NCI-H446 (cell line): ENCODE measurements around the gene VIT.
"Not testable (repeated sequence)": the region's sequence is repeated elsewhere in the genome, so short reads cannot be mapped to it uniquely, and the experiment has no call there.

ENCODE experiments used
- DNase-seq, 2 experiments: peaks; one replicate each; lab custom pipeline; 2025; lab: John Stamatoyannopoulos, UW

VIT gene

GRCh38 chr2:36677996-36678605, 18.4 kb upstream of the VIT start:
- no peak for DNase-seq

GRCh38 chr2:36678856-36679255, 17.7 kb upstream of the VIT start:
- DNase-seq = no peak

GRCh38 chr2:36680012-36680411, 16.5 kb upstream of the VIT start:
- no peak for DNase-seq

- DNase-seq = no peak
Measured at GRCh38 chr2:36682562-36682961, 13.9 kb upstream of the VIT start.

GRCh38 chr2:36683002-36683401, 13.5 kb upstream of the VIT start:
- no peak for DNase-seq

- DNase-seq = not testable (repeated sequence)
Measured at GRCh38 chr2:36688291-36688690, 8.2 kb upstream of the VIT start.

GRCh38 chr2:36689013-36689412, 7.5 kb upstream of the VIT start:
- DNase-seq = not testable (repeated sequence)

- DNase-seq = no peak
Measured at GRCh38 chr2:36692121-36692520, 4.4 kb upstream of the VIT start.

GRCh38 chr2:36693825-36694224, 2.7 kb upstream of the VIT start:
- no peak for DNase-seq

- peak in 1 of 2 experiments; percentile 17 for DNase-seq
Measured at GRCh38 chr2:36695746-36696415, 626 bp upstream of the VIT start.

- DNase-seq = no peak
Measured at GRCh38 chr2:36697424-36698066, 1.0 kb downstream of the VIT start.

- DNase-seq = no peak
Measured at GRCh38 chr2:36698993-36699392, 2.5 kb downstream of the VIT start.

GRCh38 chr2:36700311-36700710, 3.8 kb downstream of the VIT start:
- no peak for DNase-seq

GRCh38 chr2:36701391-36701795, 4.9 kb downstream of the VIT start:
- DNase-seq = no peak

- DNase-seq = no peak
Measured at GRCh38 chr2:36701918-36702317, 5.4 kb downstream of the VIT start.

GRCh38 chr2:36702781-36703180, 6.3 kb downstream of the VIT start:
- DNase-seq = no peak

- no peak for DNase-seq
Measured at GRCh38 chr2:36704475-36705150, 8.1 kb downstream of the VIT start.

GRCh38 chr2:36705326-36706020, 9.0 kb downstream of the VIT start:
- no peak for DNase-seq

GRCh38 chr2:36706021-36706876, 9.7 kb downstream of the VIT start:
- DNase-seq = peak in 1 of 2 experiments; percentile 29

- DNase-seq = no peak
Measured at GRCh38 chr2:36707050-36707449, 10.5 kb downstream of the VIT start.

- DNase-seq = no peak
Measured at GRCh38 chr2:36708041-36708741, 11.7 kb downstream of the VIT start.
